B cell (primary cell): ENCODE data around the gene MFSD12. TPM values are rescaled to one million over a fixed set of nuclear protein-coding genes. Genes with fewer than 3 reads are reported as not detected.
A peak's percentile ranks its signal among the peaks of the same experiment; 100 is the strongest.

Source experiments
- ATAC-seq: fragments of 200-7000 bp; cut with Tn5 transposase; one replicate; pipeline ENCODE4 v1.10.0; 2021; ENCODE audit warnings: low read depth, mild to moderate bottlenecking, moderate number of reproducible peaks, moderate library complexity
- CTCF ChIA-PET: fragments of 350-600 bp; sonication (Branson Sonifier 250); formaldehyde crosslinking; loops from one replicate; lab custom pipeline; 2021; ENCODE audit warnings: antibody characterized with exemption, inconsistent platforms; lab: Charles Lee
- POLR2A ChIA-PET: fragments of 350-600 bp; sonication (Branson Sonifier 250); formaldehyde crosslinking; loops from one replicate; lab custom pipeline; 2021; ENCODE audit warnings: antibody characterized with exemption; lab: Charles Lee
- DNase-seq: peaks from one replicate; pipeline ENCODE4 v3.0.0; 2013
- H2AFZ ChIP-seq: 2 replicates; pipeline ENCODE4 v1.6.1; 2012; ENCODE audit warnings: mild to moderate bottlenecking, low read depth, low read length; ENCODE audit not compliant: insufficient read depth, poor library complexity, severe bottlenecking
- H3K27ac ChIP-seq, 2 donors: 1 replicate in 1 of 2; 2 replicates in 1 of 2; pipeline ENCODE4 v1.5.1; 2012 to 2013; ENCODE audit warnings: low read length in 2 of 2, mild to moderate bottlenecking in 2 of 2, moderate library complexity in 1 of 2
- H3K27me3 ChIP-seq, 4 experiments: fragments of 200-600 bp in 1 of 4; sonication (generic) in 1 of 4; replicated peaks in 1 of 4; 1 replicate in 2 of 4; 2 replicates in 2 of 4; pipeline versions ENCODE4 v1.6.1 to v1.7.0; 2013 to 2016; ENCODE audit warnings: low read length in 3 of 4, mild to moderate bottlenecking in 2 of 4, mixed read lengths in 1 of 4, moderate library complexity in 1 of 4; ENCODE audit not compliant: insufficient read depth in 4 of 4, control insufficient read depth in 3 of 4; ENCODE audit errors: control extremely low read depth in 1 of 4
- H3K36me3 ChIP-seq, 2 experiments: replicated peaks in 1 of 2; 1 replicate in 1 of 2; 2 replicates in 1 of 2; pipeline versions ENCODE4 v1.6.1 to v1.7.1; 2013; ENCODE audit warnings: low read length in 1 of 2; ENCODE audit not compliant: insufficient read depth in 2 of 2, control insufficient read depth in 1 of 2; ENCODE audit errors: control extremely low read depth in 1 of 2, extremely low read depth in 1 of 2
- H3K4me1 ChIP-seq, 2 donors: fragments of 200-600 bp in 1 of 2; sonication (generic) in 1 of 2; 1 replicate in 1 of 2; 2 replicates in 1 of 2; pipeline versions ENCODE4 v1.5.1 to v1.6.1; 2013 to 2017; ENCODE audit warnings: low read length in 2 of 2; ENCODE audit not compliant: control insufficient read depth in 2 of 2, insufficient read depth in 2 of 2
- H3K4me2 ChIP-seq: replicated peaks from 2 replicates; pipeline ENCODE3; 2012; ENCODE audit warnings: mild to moderate bottlenecking, low read depth, low read length; ENCODE audit not compliant: poor library complexity, severe bottlenecking
- H3K4me3 ChIP-seq, 5 experiments: fragments of 200-600 bp in 1 of 5; sonication (generic) in 1 of 5; 1 replicate in 3 of 5; 2 replicates in 2 of 5; pipeline versions ENCODE4 v1.5.1 to v1.7.0; 2011 to 2016; ENCODE audit warnings: low read length in 4 of 5, mild to moderate bottlenecking in 4 of 5, low read depth in 2 of 5, control low read depth in 1 of 5, moderate library complexity in 1 of 5; ENCODE audit not compliant: insufficient read depth in 1 of 5; ENCODE audit errors: control extremely low read depth in 1 of 5, extremely low read depth in 1 of 5
- H3K79me2 ChIP-seq: fragments of 200-600 bp; sonication (generic); one replicate; pipeline ENCODE4 v1.6.0; 2016; ENCODE audit warnings: low read length; ENCODE audit not compliant: control insufficient read depth, insufficient read depth
- H3K9ac ChIP-seq: fragments of 200-600 bp; sonication (generic); 2 replicates; pipeline ENCODE4 v1.6.1; 2017; ENCODE audit warnings: mild to moderate bottlenecking, low read length, moderate library complexity
- H3K9me3 ChIP-seq, 3 donors: one replicate each; pipeline versions ENCODE4 v1.6.1 to v1.7.1; 2013; ENCODE audit warnings: low read length in 2 of 3; ENCODE audit not compliant: control insufficient read depth in 2 of 3, insufficient read depth in 1 of 3; ENCODE audit errors: control extremely low read depth in 1 of 3
- H4K20me1 ChIP-seq: 2 replicates; pipeline ENCODE4 v1.6.0; 2012; ENCODE audit warnings: mild to moderate bottlenecking, low read length; ENCODE audit not compliant: insufficient read depth, control insufficient read depth, poor library complexity, severe bottlenecking
- H3K27ac Mint-ChIP-seq: one replicate; pipeline ENCODE4 v1.8.0; 2021; ENCODE audit warnings: mixed read lengths
- H3K27me3 Mint-ChIP-seq: one replicate; pipeline ENCODE4 v1.8.0; 2021; ENCODE audit warnings: mixed read lengths
- H3K4me1 Mint-ChIP-seq: one replicate; pipeline ENCODE4 v1.8.0; 2021; ENCODE audit warnings: mixed read lengths
- H3K4me3 Mint-ChIP-seq: one replicate; pipeline ENCODE4 v1.8.0; 2021; ENCODE audit warnings: mixed read lengths
- H3K9me3 Mint-ChIP-seq: one replicate; pipeline ENCODE4 v1.8.0; 2022; ENCODE audit warnings: mixed read lengths; ENCODE audit not compliant: insufficient read depth
- EZH2 ChIP-seq: IDR thresholded peaks from 2 replicates; pipeline ENCODE4 v1.6.1; 2012; ENCODE audit warnings: borderline replicate concordance, low read depth, mild to moderate bottlenecking, moderate library complexity, low read length; ENCODE audit not compliant: insufficient read depth, poor library complexity, severe bottlenecking
- WGBS: methylation state at CpG from one replicate; pipeline ENCODE4 v1.1.5; 2013; ENCODE audit warnings: missing lambda C conversion rate; ENCODE audit not compliant: insufficient coverage; 5-methylcytosine and 5-hydroxymethylcytosine counted together
- intact Hi-C: fragments of 100-400 bp; cut with micrococcal nuclease; formaldehyde crosslinking; loops from one replicate; pipeline ENCODE4 v1.10.0; 2022
- polyA plus RNA-seq: library from polyadenylated mRNA; depleted of rRNA; stranded (reverse); fragments of >200 nt; gene quantifications from 2 replicates; pipeline ENCODE4 v1.2.3, GENCODE V29; 2012
- total RNA-seq, 2 donors: library from RNA; stranded (reverse); fragments of 120-200 nt in 1 of 2; gene quantifications; 1 replicate in 1 of 2; 2 replicates in 1 of 2; pipeline versions ENCODE4 v1.2.3 to v1.2.4, GENCODE V29; 2013 to 2022
- TF ChIP-seq, protein P1 (sequence below): fragments of 200-600 bp; IDR thresholded peaks from one replicate; pipeline ENCODE4 v1.8.0; 2022; ENCODE audit warnings: antibody characterized with exemption, mild to moderate bottlenecking

The MFSD12 gene
- total and polyA plus RNA-seq, 2 donors (not counting 1 experiment from before 2014, with no cell fraction given) = 100 to 154 TPM

DNA sequence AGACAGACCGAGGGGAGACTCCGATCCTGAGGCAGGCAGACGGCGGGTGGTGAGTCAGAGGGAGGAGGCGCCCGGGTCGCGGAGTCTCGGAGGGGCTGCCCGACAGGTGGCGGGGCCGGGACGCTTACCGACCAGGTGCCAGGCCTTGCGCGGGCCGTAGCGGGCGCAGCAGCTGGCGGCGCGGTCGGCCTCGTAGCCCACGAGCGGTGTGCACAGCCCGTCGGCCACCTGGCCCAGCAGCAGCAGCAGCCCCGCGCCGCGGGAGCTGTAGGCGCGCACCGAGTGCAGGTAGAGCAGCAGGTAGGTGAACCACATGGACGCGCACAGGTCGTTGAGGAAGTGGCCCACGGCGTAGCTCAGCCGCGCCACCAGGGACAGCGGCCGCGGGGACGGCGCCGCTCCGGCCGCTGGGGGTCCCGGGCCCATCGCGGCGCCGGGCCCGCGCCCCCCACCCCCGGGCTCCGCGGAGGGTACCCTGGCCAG is 367 bp downstream of the MFSD12 start:
- H3K4me2 ChIP-seq = peak overlapping the region; percentile 93
- H3K9me3 ChIP-seq = no peaks in the 10 kb centered on the region
- peaks cover 46% of the 10 kb centered on the region for H3K79me2 ChIP-seq
- peak overlapping the region; percentile 94 for H3K27ac Mint-ChIP-seq
- intact Hi-C loops = loop anchor here (1.0 to 5.0 kb wide), 4 partner anchors 15 to 205 kb away; partner anchors contain the start of genes APBA3, HMG20B, MRPL54 and TBXA2R
- H3K9ac ChIP-seq = peak overlapping the region; percentile 72
- under 1% methylated on average over 60 of the region's 60 CpGs for WGBS
- H3K4me1 ChIP-seq = peaks cover 46 to 65% of the 10 kb centered on the region in 2 donors
- ChIA-PET CTCF (interaction anchor here (1.0 to 3.3 kb wide), 5 partner anchors 8 to 52 kb away, joined by 3 to 37 read pairs (median 6); partner anchors contain the start of gene GIPC3), POLR2A (interaction anchor here (0.6 to 1.1 kb wide), 2 partner anchors 22 to 164 kb away, joined by 5 to 6 read pairs; no protein-coding TSS in a partner anchor)
- peak overlapping the region; percentile 99 for H3K4me3 Mint-ChIP-seq
- H3K9me3 Mint-ChIP-seq = no peaks in the 10 kb centered on the region
- peak overlapping the region in 1 of 2 donors; percentile 87 for H3K27ac ChIP-seq
- TF ChIP-seq EZH2 = no peak
- TF ChIP-seq, protein P1, sequence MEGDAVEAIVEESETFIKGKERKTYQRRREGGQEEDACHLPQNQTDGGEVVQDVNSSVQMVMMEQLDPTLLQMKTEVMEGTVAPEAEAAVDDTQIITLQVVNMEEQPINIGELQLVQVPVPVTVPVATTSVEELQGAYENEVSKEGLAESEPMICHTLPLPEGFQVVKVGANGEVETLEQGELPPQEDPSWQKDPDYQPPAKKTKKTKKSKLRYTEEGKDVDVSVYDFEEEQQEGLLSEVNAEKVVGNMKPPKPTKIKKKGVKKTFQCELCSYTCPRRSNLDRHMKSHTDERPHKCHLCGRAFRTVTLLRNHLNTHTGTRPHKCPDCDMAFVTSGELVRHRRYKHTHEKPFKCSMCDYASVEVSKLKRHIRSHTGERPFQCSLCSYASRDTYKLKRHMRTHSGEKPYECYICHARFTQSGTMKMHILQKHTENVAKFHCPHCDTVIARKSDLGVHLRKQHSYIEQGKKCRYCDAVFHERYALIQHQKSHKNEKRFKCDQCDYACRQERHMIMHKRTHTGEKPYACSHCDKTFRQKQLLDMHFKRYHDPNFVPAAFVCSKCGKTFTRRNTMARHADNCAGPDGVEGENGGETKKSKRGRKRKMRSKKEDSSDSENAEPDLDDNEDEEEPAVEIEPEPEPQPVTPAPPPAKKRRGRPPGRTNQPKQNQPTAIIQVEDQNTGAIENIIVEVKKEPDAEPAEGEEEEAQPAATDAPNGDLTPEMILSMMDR = no peak
- H3K4me1 Mint-ChIP-seq = peaks cover 46% of the 10 kb centered on the region
- peaks cover 16% of the 10 kb centered on the region for H4K20me1 ChIP-seq
- ATAC-seq (peak; percentile 31), DNase-seq (peak; percentile 81)
- H3K27me3 ChIP-seq = no peaks in the 10 kb centered on the region
- peak overlapping the region; percentile 36 to 77 (median 72) for H3K4me3 ChIP-seq
- H2AFZ ChIP-seq = peak overlapping the region; percentile 93
- H3K27me3 Mint-ChIP-seq = no peaks in the 10 kb centered on the region
- H3K36me3 ChIP-seq = no peaks in the 10 kb centered on the region

DNA sequence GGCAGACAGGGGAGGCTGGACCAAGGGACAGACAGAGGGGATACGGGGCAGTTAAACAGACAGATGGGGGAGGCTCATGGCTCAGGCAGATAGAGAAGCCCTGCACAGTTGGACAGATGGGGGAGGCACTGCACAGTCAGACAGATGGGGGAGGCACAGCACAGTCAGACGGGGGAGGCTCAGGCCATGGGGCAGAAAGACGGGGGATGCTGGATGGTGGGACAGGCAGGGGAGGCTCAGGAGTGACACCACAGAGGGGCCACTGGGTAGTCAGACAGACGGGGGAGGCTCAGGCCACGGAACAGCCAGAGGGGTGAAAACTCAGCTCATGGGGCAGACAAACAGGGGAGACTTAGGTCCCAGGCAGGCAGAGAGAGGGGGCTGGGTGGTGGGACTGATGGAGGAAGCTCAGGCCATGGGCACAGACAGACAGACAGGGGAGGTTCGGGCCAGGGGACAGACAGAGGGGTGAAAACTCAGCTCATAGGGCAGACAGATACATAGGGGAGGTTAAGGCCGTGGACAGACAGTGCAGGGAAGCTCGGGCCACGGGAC is 886 bp downstream of the MFSD12 start:
- TF ChIP-seq EZH2 = no peak
- TF ChIP-seq, protein P1 = no peak
- no peaks in the 10 kb centered on the region for H3K27me3 Mint-ChIP-seq

More for the DNA sequence above, 886 bp downstream of the MFSD12 start:
- Histone ChIP-seq H3K4me1 (peaks cover 46 to 65% of the 10 kb centered on the region in 2 donors), H3K4me2 (peak overlapping the region; percentile 93), H2AFZ (peak overlapping the region; percentile 93), H3K79me2 (peaks cover 50% of the 10 kb centered on the region), H3K36me3 (no peaks in the 10 kb centered on the region), H4K20me1 (peaks cover 21% of the 10 kb centered on the region), H3K27ac (peak overlapping the region in 1 of 2 donors; percentile 87), H3K9me3 (no peaks in the 10 kb centered on the region), H3K4me3 (peak overlapping the region; percentile 36 to 77 (median 72)), H3K9ac (peak overlapping the region; percentile 72), H3K27me3 (no peaks in the 10 kb centered on the region)
- no peaks in the 10 kb centered on the region for H3K9me3 Mint-ChIP-seq
- POLR2A ChIA-PET = interaction anchor here (0.6 to 1.1 kb wide), 2 partner anchors 22 to 165 kb away, joined by 5 to 6 read pairs; no protein-coding TSS in a partner anchor
- ATAC-seq (no peak), DNase-seq (no peak)
- peak overlapping the region; percentile 94 for H3K27ac Mint-ChIP-seq
- peak overlapping the region; percentile 99 for H3K4me3 Mint-ChIP-seq
- 40% methylated on average over 9 of the region's 9 CpGs for WGBS
- CTCF ChIA-PET = interaction anchor here (1.0 to 3.3 kb wide), 5 partner anchors 8 to 52 kb away, joined by 3 to 37 read pairs (median 6); partner anchors contain the start of gene GIPC3
- H3K4me1 Mint-ChIP-seq = peaks cover 51% of the 10 kb centered on the region
- intact Hi-C loops = loop anchor here (5.0 kb wide), 2 partner anchors 51 to 206 kb away; partner anchors contain the start of genes APBA3, MRPL54 and TBXA2R
